ENCODE results near the gene SLC35D1.

SLC35D1 gene

DNA sequence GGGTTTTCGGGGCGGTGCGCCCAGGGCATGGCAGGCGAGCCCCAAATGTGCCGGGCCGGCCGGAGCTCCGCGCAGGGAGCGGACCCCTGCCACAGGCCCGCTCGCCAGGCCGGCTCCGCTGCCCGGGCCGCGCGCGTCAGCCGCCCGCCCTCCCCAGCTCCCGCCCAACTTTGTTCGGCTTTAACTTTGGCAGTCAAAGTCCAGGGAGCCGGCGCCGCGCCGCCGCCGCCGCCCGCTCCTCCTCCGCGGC, 488 bp downstream of the SLC35D1 start:
- TF ChIP-seq POU2F2 (IDR thresholded peaks at IDR 0.05; ENCODE audit: low read depth, low read length): no peak
- no peak for TF ChIP-seq SPI1 (IDR thresholded peaks at IDR 0.05; ENCODE audit: low read depth, low read length)
- no peak for TF ChIP-seq POLR2AphosphoS5 (IDR thresholded peaks at IDR 0.05; ENCODE audit: low read depth, low read length)
- no peak for TF ChIP-seq TAF1 (IDR thresholded peaks at IDR 0.05; ENCODE audit: low read depth, low read length)
- TF ChIP-seq PAX5 (IDR thresholded peaks at IDR 0.05; ENCODE audit: insufficient read depth, low read length, severe bottlenecking): no peak
- no peak for TF ChIP-seq POLR2A (IDR thresholded peaks at IDR 0.05; ENCODE audit: low read depth, low read length)
- FAIRE-seq (no peak), DNase-seq (ENCODE audit: insufficient read length, low spot score) (no peak)

DNA sequence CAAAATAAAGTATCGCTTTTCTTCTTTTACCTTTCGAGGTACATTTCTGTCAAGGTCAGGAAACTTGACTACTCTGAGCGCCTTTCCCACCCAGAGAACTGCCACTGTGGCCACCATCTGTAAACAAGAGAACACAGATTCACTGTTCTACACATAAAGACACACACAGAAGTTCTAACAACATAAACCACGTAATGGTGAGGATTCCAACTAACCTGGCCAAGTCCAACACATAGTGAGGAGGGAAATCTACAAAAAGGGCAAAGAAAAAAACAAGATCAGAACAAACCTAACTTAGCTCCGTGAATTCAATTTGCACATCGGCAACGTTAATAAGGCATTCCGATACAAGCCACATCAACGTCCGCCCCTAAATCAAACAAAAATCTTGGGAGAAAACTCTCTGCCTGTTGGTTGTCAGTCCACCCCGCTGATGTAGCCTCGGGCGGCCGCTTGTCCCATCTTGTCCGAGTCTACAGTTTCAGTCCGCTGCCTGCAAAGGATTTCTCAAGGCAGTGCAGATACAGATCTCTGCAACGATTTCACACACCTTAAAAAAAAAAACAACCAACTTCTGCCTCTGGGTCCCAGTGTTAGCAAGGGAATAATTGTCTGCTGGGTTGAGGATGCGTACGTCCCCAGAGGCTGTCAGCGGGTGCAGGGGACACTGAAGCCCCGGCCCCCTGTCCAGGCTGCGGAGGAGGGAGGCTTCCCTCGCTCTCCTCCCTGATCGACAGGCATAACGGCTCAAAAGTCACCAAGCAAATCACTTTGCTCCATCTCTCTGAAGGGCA, 1.0 kb downstream of the SLC35D1 start:
- FAIRE-seq: peak; percentile 69
- TF ChIP-seq SPI1 (IDR thresholded peaks at IDR 0.05; ENCODE audit: low read depth, low read length) (no peak), POLR2A (IDR thresholded peaks at IDR 0.05; ENCODE audit: low read depth, low read length) (0 out of 2 replicates have a peak, but pooled peaks have one; percentile 1)
- DNase-seq (ENCODE audit: insufficient read length, low spot score): no peak

DNA sequence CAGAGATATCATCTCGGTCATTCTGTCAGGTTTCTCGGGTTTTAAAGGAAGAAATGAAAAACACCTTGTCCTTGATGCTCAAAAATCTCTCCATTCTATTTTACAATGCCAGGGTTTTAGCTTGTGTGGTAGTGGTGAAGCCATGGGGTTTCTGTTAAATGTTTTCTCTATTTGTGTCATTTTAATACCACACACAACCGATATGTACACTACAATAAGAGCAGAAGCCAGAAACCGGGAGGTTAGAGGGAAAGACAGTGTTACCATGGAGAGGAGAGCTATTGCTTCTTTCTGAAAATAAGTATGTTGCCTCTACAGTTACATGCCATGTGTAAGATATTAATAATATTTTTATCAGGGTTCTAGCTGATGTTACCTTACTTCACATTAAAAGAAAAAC, 2.8 kb downstream of the SLC35D1 start:
- DNase-seq (ENCODE audit: insufficient read length, low spot score): no peak
- TF ChIP-seq POU2F2 (IDR thresholded peaks at IDR 0.05; ENCODE audit: low read depth, low read length) (no peak), TAF1 (IDR thresholded peaks at IDR 0.05; ENCODE audit: low read depth, low read length) (no peak), POLR2AphosphoS5 (IDR thresholded peaks at IDR 0.05; ENCODE audit: low read depth, low read length) (no peak), SPI1 (IDR thresholded peaks at IDR 0.05; ENCODE audit: low read depth, low read length) (no peak), POLR2A (IDR thresholded peaks at IDR 0.05; ENCODE audit: low read depth, low read length) (no peak), PAX5 (IDR thresholded peaks at IDR 0.05; ENCODE audit: insufficient read depth, low read length, severe bottlenecking) (no peak)
- no peak for FAIRE-seq

DNA sequence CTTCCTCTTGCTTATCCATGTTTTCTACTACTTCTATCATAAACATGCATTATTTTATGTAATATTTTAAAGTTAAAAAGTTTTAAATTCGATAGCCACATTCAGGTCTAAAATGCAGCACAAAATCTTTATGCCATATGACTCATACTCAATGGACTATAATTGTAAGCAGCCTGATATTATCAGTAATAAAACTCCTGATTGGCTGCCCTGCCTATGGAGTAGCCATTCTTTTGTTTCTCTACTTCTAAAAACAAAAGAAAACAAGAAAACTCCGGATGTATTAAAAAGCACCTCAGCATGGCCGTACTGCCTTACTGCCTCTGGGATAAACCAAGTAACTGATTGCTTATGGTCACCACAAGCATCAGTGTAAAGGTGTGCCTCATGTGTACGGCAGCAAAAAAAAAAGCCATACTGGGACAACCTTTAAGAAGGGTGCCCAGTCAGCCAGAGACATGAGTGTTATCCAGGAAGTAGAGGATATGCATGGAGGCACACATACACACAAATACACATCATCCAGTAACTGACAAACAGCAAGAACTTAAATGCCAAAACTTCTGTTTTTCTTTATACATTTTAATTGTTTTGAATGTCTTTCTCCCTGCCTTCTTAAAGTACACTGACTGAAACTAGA, 9.2 kb downstream of the SLC35D1 start:
- DNase-seq (ENCODE audit: insufficient read length, low spot score) (no peak), FAIRE-seq (no peak)
- TF ChIP-seq PAX5 (IDR thresholded peaks at IDR 0.05; ENCODE audit: insufficient read depth, low read length, severe bottlenecking) (no peak), TAF1 (IDR thresholded peaks at IDR 0.05; ENCODE audit: low read depth, low read length) (no peak), SPI1 (IDR thresholded peaks at IDR 0.05; ENCODE audit: low read depth, low read length) (no peak), POU2F2 (IDR thresholded peaks at IDR 0.05; ENCODE audit: low read depth, low read length) (no peak), POLR2A (IDR thresholded peaks at IDR 0.05; ENCODE audit: low read depth, low read length) (no peak), POLR2AphosphoS5 (IDR thresholded peaks at IDR 0.05; ENCODE audit: low read depth, low read length) (no peak)

DNA sequence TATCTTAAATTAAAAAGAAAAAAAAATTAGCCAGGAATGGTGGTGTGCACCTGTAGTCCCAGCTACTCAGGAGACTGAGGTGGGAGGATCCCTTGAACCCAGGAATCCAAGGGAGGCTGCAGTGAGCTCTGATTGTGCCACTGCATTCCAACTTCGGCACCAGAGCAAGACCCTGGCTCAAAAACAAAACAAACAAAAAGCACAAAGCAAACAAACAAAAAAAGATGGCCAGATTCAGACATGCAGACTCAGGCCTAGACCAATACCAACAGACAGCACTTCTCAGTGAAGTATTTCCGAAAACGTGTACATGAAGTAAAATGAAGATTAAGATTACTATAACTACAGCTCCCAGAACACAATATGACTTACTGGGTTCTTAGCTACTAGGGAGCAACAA, 10.6 kb downstream of the SLC35D1 start:
- no peak for FAIRE-seq
- DNase-seq (ENCODE audit: insufficient read length, low spot score): no peak
- TF ChIP-seq POLR2AphosphoS5 (IDR thresholded peaks at IDR 0.05; ENCODE audit: low read depth, low read length) (no peak), TAF1 (IDR thresholded peaks at IDR 0.05; ENCODE audit: low read depth, low read length) (no peak), SPI1 (IDR thresholded peaks at IDR 0.05; ENCODE audit: low read depth, low read length) (no peak), POU2F2 (IDR thresholded peaks at IDR 0.05; ENCODE audit: low read depth, low read length) (no peak), POLR2A (IDR thresholded peaks at IDR 0.05; ENCODE audit: low read depth, low read length) (no peak), PAX5 (IDR thresholded peaks at IDR 0.05; ENCODE audit: insufficient read depth, low read length, severe bottlenecking) (no peak)

DNA sequence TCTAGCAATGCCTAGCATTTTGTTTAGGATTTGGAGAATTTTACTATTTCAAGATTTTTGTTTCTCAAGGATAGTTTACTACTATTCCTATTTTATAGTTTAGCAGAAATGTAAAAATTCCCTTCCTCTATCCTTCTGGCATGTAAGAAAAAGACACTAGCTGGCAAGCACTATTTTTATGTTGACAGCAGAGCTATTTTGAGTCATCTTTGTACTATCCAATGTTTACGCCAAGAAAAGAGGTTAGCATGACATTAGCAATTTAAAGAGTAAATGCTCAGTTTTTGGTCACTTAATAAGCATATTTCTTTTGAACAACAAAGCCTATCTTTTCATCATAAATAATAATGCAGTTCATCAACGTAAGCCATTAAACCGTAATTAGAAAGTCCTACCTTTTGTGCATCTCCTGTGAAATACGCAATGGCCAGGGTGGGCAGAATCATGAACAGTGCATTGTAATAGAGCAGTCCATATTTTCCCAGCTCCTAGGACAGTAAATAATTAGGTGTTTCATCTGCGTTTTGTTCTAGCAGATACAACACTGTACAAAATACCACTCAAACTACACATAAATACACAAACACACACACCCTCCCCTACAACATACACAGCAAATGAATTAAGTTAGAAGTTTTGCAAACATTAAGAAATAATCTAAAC, 12.0 kb downstream of the SLC35D1 start:
- DNase-seq (ENCODE audit: insufficient read length, low spot score) (no peak), FAIRE-seq (no peak)

DNA sequence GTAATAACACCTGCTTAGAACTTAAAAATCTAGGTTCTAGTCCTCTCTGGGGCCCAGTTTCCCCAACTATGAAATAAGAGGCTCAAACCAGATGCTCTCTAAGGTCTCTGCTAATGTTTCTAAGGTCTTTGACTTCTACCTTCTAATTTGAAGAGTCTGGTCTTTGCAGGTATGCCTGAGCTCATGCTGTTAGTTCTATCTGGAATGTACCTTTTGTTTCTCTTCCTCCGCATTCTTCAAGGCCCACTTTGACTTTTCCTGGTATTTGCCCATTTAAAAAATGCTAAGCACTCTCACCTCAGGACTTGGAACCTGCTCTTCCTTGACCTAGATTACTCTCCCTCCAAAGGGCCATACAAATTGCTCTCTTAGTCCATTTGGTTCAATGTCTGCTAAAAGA, 13.5 kb downstream of the SLC35D1 start:
- DNase-seq (ENCODE audit: insufficient read length, low spot score) (no peak), FAIRE-seq (no peak)
- TF ChIP-seq TAF1 (IDR thresholded peaks at IDR 0.05; ENCODE audit: low read depth, low read length) (no peak), POU2F2 (IDR thresholded peaks at IDR 0.05; ENCODE audit: low read depth, low read length) (no peak), PAX5 (IDR thresholded peaks at IDR 0.05; ENCODE audit: insufficient read depth, low read length, severe bottlenecking) (no peak), POLR2A (IDR thresholded peaks at IDR 0.05; ENCODE audit: low read depth, low read length) (no peak), POLR2AphosphoS5 (IDR thresholded peaks at IDR 0.05; ENCODE audit: low read depth, low read length) (no peak)

More for the DNA sequence above, 12.0 kb downstream of the SLC35D1 start:
- TF ChIP-seq PAX5 (IDR thresholded peaks at IDR 0.05; ENCODE audit: insufficient read depth, low read length, severe bottlenecking) (no peak), TAF1 (IDR thresholded peaks at IDR 0.05; ENCODE audit: low read depth, low read length) (no peak), POU2F2 (IDR thresholded peaks at IDR 0.05; ENCODE audit: low read depth, low read length) (no peak), SPI1 (IDR thresholded peaks at IDR 0.05; ENCODE audit: low read depth, low read length) (no peak), POLR2AphosphoS5 (IDR thresholded peaks at IDR 0.05; ENCODE audit: low read depth, low read length) (no peak), POLR2A (IDR thresholded peaks at IDR 0.05; ENCODE audit: low read depth, low read length) (no peak)

DNA sequence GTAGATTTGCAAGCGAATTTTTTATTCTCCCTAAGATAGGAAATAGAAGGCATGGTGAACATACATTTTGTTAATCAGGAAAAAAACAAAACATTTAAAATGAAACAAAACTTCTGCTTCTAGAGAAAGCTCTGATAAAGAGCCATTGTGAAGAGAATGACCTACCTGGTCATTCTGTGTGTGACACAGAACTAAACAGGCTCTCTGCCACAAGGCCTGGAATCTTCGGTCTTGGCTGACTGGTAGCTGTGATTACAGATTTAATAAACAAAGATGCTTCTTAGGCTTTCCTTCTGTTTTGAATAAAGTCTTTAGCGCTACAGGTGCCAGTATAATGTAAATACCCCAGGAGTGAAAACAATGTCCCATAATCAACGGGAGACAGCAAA, 22.1 kb downstream of the SLC35D1 start:
- no peak for DNase-seq (ENCODE audit: insufficient read length, low spot score)
- no peak for FAIRE-seq
- TF ChIP-seq TAF1 (IDR thresholded peaks at IDR 0.05; ENCODE audit: low read depth, low read length): no peak
- no peak for TF ChIP-seq PAX5 (IDR thresholded peaks at IDR 0.05; ENCODE audit: insufficient read depth, low read length, severe bottlenecking)
- no peak for TF ChIP-seq POLR2AphosphoS5 (IDR thresholded peaks at IDR 0.05; ENCODE audit: low read depth, low read length)
- TF ChIP-seq POLR2A (IDR thresholded peaks at IDR 0.05; ENCODE audit: low read depth, low read length): no peak
- no peak for TF ChIP-seq SPI1 (IDR thresholded peaks at IDR 0.05; ENCODE audit: low read depth, low read length)
- TF ChIP-seq POU2F2 (IDR thresholded peaks at IDR 0.05; ENCODE audit: low read depth, low read length): no peak

DNA sequence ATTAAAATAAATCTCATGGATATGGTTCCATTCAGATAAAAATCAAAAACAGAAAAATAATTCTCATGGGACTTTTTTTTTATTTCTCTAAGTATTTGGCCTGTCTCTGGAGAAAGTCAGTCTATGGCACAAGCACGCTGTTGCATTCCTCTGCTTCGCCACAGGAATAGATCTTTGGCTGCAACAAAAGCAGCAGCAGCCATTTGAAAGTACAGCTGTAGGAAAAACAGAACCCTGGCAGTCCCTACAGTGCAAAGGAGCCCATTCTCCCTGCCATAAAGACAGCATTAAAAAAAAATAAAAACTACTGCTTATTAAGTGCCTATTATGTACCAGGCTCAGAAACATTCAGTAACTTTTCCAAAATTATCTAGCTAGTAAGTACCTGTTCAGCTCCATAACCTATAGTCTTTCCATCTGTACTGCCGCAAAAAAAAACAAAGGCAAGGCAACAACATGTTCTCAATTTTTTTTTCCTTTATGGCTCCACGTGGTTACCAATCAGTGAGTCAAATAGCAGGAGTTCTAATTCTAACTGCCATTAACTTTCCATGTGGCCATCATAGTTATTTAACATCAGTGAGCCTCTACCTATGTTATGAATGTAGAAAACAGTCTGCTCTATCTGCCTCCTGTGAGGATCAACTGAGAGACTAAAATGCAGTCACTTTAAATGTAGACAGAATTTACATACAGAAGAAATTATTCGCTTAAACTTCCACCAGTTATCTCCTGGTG, 22.7 kb downstream of the SLC35D1 start:
- no peak for FAIRE-seq
- DNase-seq (ENCODE audit: insufficient read length, low spot score): no peak
- TF ChIP-seq POLR2AphosphoS5 (IDR thresholded peaks at IDR 0.05; ENCODE audit: low read depth, low read length): no peak
- no peak for TF ChIP-seq SPI1 (IDR thresholded peaks at IDR 0.05; ENCODE audit: low read depth, low read length)
- no peak for TF ChIP-seq POU2F2 (IDR thresholded peaks at IDR 0.05; ENCODE audit: low read depth, low read length)
- TF ChIP-seq TAF1 (IDR thresholded peaks at IDR 0.05; ENCODE audit: low read depth, low read length): no peak
- TF ChIP-seq POLR2A (IDR thresholded peaks at IDR 0.05; ENCODE audit: low read depth, low read length): no peak
- TF ChIP-seq PAX5 (IDR thresholded peaks at IDR 0.05; ENCODE audit: insufficient read depth, low read length, severe bottlenecking): no peak

Data from GM12891 (cell line).